ENCODE measurements around the gene NNT.
"Not testable (repeated sequence)": the region's sequence is repeated elsewhere in the genome, so short reads cannot be mapped to it uniquely, and the experiment has no call there.

Gene NNT

DNA sequence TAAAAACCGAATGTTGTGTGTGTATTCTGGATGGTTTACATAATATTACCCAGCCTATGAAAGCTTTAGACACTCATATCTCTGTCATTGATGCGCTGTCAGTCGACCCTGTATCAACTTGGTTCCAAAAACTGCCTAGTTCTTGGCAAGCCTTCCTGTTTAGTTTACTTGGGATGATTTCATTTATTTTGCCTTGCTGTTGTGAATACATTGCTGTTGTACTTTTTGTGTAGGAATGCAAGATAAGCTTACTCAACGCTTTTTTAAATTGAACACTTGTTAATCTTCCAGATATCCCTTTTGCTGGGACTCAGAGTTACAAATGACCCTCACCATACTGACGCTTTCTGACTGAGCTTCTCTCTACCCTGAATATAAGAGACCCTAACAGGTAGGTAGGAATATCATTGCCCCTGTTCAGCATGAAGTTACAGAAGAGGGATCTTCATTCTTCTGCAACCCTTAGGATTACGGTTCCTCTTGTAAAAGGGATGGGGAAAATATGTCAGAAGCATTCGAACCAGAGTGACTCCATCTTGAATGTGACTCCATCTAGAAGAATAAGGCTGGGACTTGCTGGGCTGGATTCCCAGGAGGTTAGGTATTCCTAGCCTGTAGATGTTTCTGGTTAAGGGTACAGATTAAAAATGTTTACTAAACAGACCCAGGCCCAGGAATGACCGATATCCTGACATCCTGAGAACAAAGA is 32.4 kb upstream of the NNT start:
- TF ChIP-seq, protein P1, sequence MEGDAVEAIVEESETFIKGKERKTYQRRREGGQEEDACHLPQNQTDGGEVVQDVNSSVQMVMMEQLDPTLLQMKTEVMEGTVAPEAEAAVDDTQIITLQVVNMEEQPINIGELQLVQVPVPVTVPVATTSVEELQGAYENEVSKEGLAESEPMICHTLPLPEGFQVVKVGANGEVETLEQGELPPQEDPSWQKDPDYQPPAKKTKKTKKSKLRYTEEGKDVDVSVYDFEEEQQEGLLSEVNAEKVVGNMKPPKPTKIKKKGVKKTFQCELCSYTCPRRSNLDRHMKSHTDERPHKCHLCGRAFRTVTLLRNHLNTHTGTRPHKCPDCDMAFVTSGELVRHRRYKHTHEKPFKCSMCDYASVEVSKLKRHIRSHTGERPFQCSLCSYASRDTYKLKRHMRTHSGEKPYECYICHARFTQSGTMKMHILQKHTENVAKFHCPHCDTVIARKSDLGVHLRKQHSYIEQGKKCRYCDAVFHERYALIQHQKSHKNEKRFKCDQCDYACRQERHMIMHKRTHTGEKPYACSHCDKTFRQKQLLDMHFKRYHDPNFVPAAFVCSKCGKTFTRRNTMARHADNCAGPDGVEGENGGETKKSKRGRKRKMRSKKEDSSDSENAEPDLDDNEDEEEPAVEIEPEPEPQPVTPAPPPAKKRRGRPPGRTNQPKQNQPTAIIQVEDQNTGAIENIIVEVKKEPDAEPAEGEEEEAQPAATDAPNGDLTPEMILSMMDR (IDR thresholded peaks at IDR 0.05; ENCODE audit: low read length, missing control alignments): no peak
- no peak overlapping the region for H3K4me3 ChIP-seq (replicated peaks; ENCODE audit: low read depth, low read length)
- no peak for DNase-seq (ENCODE audit: low read depth)

DNA sequence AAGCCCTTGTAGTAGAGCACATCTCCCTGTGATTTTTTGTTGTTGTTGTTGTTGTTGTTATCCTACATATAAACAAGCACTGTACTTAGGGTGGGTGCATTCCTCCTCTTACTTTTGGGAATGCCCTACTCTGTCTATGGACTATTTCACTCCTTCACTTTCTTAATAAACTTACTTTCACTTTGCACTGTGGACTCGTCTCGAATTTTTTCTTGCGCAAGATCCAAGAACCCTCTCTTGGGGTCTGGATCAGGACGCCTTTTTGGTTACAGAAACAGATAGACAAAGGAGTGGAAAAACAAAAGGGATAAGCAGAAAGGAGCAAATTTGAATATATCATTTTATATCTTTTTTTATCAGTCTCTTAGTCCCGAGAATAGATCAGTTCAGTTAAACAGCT is 31.7 kb upstream of the NNT start:
- TF ChIP-seq, protein P1 (IDR thresholded peaks at IDR 0.05; ENCODE audit: low read length, missing control alignments): no peak
- no peak overlapping the region for H3K4me3 ChIP-seq (replicated peaks; ENCODE audit: low read depth, low read length)
- DNase-seq (ENCODE audit: low read depth): no peak

DNA sequence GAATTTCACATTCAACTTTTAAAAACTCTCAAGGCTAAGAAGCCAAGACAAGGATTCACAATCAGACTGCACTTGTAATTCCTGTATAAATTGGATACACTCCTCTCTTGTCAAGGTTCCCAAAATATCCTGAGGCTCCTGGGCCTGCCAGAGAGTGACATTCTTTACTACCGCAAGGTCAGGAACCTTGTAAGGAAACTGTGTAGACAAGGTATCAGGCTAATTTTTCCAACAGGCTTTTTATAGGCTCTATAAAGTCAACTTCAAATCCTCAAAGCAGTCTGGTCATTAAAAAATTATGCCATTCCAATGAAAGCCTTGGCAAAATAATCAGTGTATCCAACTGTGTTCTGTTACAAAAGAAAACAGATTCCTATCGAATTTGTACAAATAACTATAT is 30.6 kb upstream of the NNT start:
- no peak overlapping the region for H3K4me3 ChIP-seq (replicated peaks; ENCODE audit: low read depth, low read length)
- DNase-seq (ENCODE audit: low read depth): no peak
- TF ChIP-seq, protein P1 (IDR thresholded peaks at IDR 0.05; ENCODE audit: low read length, missing control alignments): no peak

DNA sequence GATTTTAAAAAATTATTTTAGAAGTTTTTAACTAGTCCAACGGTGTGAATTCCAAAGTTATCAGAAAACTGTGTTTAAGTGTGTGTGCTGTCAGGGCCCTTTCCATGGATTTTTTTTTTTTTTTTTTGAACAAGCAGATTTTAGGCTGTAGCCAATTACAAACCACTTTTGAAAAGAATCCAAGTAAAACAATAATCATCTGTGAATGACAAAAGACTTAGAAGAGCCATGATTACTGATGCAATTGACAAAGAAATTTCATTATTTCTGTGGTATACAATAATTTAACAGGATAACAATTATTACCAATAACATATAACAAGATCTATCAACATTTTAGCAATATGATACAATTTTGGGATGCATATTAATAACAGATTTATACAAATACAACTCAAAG is 29.9 kb upstream of the NNT start:
- no peak overlapping the region for H3K4me3 ChIP-seq (replicated peaks; ENCODE audit: low read depth, low read length)
- DNase-seq (ENCODE audit: low read depth): peak; percentile 67
- TF ChIP-seq, protein P1 (IDR thresholded peaks at IDR 0.05; ENCODE audit: low read length, missing control alignments): no peak

DNA sequence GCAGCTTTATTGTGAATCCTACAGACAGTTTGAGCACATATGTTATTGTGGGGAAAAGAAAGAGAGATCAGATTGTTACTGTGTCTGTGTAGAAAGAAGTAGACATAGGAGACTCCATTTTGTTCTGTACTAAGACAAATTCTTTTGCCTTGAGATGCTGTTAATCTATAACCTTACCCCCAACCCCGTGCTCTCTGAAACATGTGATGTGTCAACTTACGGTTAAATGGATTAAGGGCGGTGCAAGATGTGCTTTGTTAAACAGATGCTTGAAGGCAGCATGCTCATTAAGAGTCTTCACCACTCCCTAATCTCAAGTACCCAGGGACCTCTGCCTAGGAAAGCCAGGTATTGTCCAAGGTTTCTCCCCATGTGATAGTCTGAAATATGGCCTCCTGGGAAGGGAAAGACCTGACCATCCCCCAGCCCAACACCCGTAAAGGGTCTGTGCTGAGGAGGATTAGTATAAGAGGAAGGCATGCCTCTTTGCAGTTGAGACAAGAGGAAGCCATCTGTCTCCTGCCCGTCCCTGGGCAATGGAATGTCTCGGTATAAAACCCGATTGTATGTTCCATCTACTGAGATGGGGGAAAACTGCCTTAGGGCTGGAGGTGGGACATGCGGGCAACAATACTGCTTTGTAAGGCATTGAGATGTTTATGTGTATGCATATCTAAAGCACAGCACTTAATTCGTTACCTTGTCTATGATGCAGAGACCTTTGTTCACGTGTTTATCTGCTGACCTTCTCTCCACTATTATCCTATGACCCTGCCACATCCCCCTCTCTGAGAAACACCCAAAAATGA is 22.4 kb upstream of the NNT start:
- not testable (repeated sequence) for H3K4me3 ChIP-seq (replicated peaks; ENCODE audit: low read depth, low read length); DNase-seq (ENCODE audit: low read depth)

DNA sequence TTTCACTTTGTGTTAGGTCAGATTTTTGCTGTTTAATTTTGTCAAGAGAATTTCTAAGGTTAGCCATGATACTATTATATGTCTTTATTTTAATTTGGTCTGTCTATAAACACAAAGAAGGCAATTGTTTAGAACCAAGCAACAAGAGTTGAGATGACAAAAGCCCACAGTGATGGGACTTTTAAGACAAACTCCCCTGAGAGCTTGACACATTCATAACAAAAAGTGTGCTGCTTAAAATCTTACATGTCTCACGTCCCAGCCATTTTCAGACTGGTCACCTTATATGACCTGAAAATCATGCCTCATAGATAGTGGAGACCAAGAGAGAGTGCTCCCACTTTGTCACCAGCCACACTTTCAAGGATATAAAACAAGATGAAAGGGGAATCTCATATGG is 21.6 kb upstream of the NNT start:
- no peak overlapping the region for H3K4me3 ChIP-seq (replicated peaks; ENCODE audit: low read depth, low read length)
- TF ChIP-seq, protein P1 (IDR thresholded peaks at IDR 0.05; ENCODE audit: low read length, missing control alignments): no peak
- DNase-seq (ENCODE audit: low read depth): no peak

DNA sequence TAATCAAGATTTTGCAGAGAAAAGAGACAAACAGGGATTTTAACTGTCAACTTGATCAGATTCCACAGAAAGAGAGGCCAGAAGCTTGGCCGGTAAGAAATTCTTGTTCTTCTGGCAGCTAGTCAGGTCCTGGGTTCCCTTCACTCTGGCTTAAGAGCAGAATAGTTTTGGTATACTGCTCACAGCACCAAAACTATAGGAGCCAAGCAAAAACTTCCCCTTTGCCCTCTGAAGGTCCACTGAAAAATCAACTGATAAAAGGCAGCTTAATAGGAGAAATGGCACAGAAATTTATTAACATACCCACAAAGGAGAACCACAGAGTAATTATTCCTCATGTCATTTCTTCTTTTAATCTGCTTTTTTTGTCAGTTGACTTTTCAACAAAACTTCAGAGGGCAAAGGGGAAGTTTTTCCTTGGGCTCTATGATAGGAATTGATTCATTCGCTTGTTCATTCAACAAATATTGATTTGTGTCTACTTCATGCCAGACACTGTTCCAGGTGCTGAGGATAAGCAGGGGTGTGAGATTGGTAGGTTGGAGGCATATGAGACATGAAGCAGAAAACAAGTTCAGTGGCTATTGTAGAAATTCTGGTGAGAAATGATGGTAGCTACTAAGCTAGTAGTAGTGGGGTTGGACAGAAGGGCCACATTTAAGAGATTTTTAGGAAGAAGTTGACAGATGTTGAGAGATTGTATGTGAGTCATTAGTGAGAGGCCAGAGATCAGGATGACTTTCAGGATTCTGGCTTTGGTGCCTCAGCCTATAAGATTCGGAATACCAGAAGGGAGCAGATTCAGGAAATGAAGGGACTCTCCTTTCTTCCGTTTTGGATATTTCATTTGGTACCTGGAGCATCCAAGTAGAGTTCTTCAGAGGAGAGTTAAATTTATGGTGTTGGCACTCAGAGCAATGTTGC is 20.6 kb upstream of the NNT start:
- TF ChIP-seq, protein P1 (IDR thresholded peaks at IDR 0.05; ENCODE audit: low read length, missing control alignments): no peak

More for the DNA sequence above, 20.6 kb upstream of the NNT start:
- H3K4me3 ChIP-seq (replicated peaks; ENCODE audit: low read depth, low read length): no peak overlapping the region
- no peak for DNase-seq (ENCODE audit: low read depth)
